Hindlimb muscle (tissue), 1 donor: ENCODE measurements around the gene SLC25A23. TPM values are rescaled to one million over a fixed set of nuclear protein-coding genes. Genes with fewer than 3 reads are reported as not detected.
"Not testable (repeated sequence)": the region's sequence is repeated elsewhere in the genome, so short reads cannot be mapped to it uniquely, and the experiment has no call there.

ENCODE experiments used
- DNase-seq: peaks from one replicate; pipeline ENCODE4 v3.0.0-alpha.2; 2013
- polyA plus RNA-seq: library from polyadenylated mRNA; unstranded; fragments of 120-200 nt; gene quantifications from one replicate; pipeline ENCODE4 v1.2.1, GENCODE V29; 2013; ENCODE audit not compliant: insufficient read length

Gene SLC25A23
- polyA plus RNA-seq = 35.8 TPM

- peak; percentile 79 for DNase-seq
These were observed at the start of gene SLC25A23 for GRCh38 chr19:6459262-6460098. Gene SLC25A23 (minus strand): TSS chr19:6459792. CDS start chr19:6459628, 164 bp downstream.

- DNase-seq = not testable (repeated sequence)
These were observed 48.6 kb upstream of the SLC25A23 start for GRCh38 chr19:6508028-6508771.

- no peak for DNase-seq
These were observed 44.0 kb upstream of the SLC25A23 start for GRCh38 chr19:6503407-6504201.

GRCh38 chr19:6501740-6502648 lies 42.4 kb upstream of the SLC25A23 start, which contains the start of gene TUBB4A:
Gene TUBB4A (minus strand): TSS chr19:6502309. CDS start chr19:6502212, 97 bp downstream.
- DNase-seq = no peak

- DNase-seq = no peak
These were observed 41.5 kb upstream of the SLC25A23 start for GRCh38 chr19:6500837-6501739.

GRCh38 chr19:6499052-6499790 lies 39.6 kb upstream of the SLC25A23 start:
- no peak for DNase-seq

- no peak for DNase-seq
These were observed 38.9 kb upstream of the SLC25A23 start for GRCh38 chr19:6498294-6499036.

- no peak for DNase-seq
These were observed 36.4 kb upstream of the SLC25A23 start for GRCh38 chr19:6495947-6496346.

- DNase-seq = no peak
These were observed 34.9 kb upstream of the SLC25A23 start for GRCh38 chr19:6494438-6495036.

GRCh38 chr19:6491802-6492592 lies 32.4 kb upstream of the SLC25A23 start:
- no peak for DNase-seq

GRCh38 chr19:6490134-6490533 lies 30.5 kb upstream of the SLC25A23 start:
- DNase-seq = no peak

GRCh38 chr19:6489278-6490061 lies 29.9 kb upstream of the SLC25A23 start:
- no peak for DNase-seq

- DNase-seq = no peak
These were observed 25.2 kb upstream of the SLC25A23 start for GRCh38 chr19:6484831-6485230.

- no peak for DNase-seq
These were observed 24.6 kb upstream of the SLC25A23 start for GRCh38 chr19:6484230-6484629.

- no peak for DNase-seq
These were observed 23.6 kb upstream of the SLC25A23 start for GRCh38 chr19:6483235-6483634.

- no peak for DNase-seq
These were observed 22.7 kb upstream of the SLC25A23 start for GRCh38 chr19:6482343-6482686.
